22Rv1 (cell line): ENCODE measurements around the gene DKC1.

Experiments
- CTCF ChIP-seq: fragments of 450-650 bp; IDR thresholded peaks from 2 replicates; pipeline ENCODE4 v1.5.1; 2017; ENCODE audit warnings: mild to moderate bottlenecking
- ZFX ChIP-seq: fragments of 450-650 bp; IDR thresholded peaks from 2 replicates; pipeline ENCODE4 v1.6.1; 2017; ENCODE audit warnings: antibody characterized with exemption, borderline replicate concordance

GRCh38 chrX:154737136-154737535 lies 25.5 kb upstream of the DKC1 start:
- TF ChIP-seq CTCF, result no peak
- TF ChIP-seq ZFX, result no peak
